ENCODE data around the gene BCL2L2. TPM values are rescaled to one million over a fixed set of nuclear protein-coding genes. Genes with fewer than 3 reads are reported as not detected.

Gene BCL2L2
- total and polyA plus RNA-seq, 10 of the 15 experiments (the other 5 are each of a cell fraction or from before 2014, with no cell fraction given), result 1.4 to 14.7 (median 7.1) TPM

- TF ChIP-seq E2F8 (IDR thresholded peaks at IDR 0.05; ENCODE audit: low read depth, partially characterized antibody) (peak; percentile 49), MYB (IDR thresholded peaks at IDR 0.05; ENCODE audit: borderline replicate concordance, low read depth, low read length) (no peak), ASH2L (IDR thresholded peaks at IDR 0.05; ENCODE audit: borderline replicate concordance, low read depth) (no peak), IKZF2 (IDR thresholded peaks at IDR 0.05) (peak in 1 of 2 experiments; percentile 15; a peak in 2 of 4 replicates), ZSCAN29 (IDR thresholded peaks at IDR 0.05) (no peak), PKNOX1 (IDR thresholded peaks at IDR 0.05) (peak; percentile 100), NR2F1 (conservative IDR thresholded peaks at IDR 0.05) (peak; percentile 88), IRF4 (IDR thresholded peaks at IDR 0.05; ENCODE audit: low read depth, low read length) (peak; percentile 27; the same call in 1 of the 2 replicates), ZNF24 (IDR thresholded peaks at IDR 0.05) (no peak), PRDM15 (CRISPR knock-in tag; IDR thresholded peaks at IDR 0.05) (peak; percentile 68; the same call in 1 of the 2 replicates), ATF7 (IDR thresholded peaks at IDR 0.05; ENCODE audit: low read depth) (peak; percentile 90), FOS (IDR thresholded peaks at IDR 0.05; ENCODE audit: borderline replicate concordance, extremely low read depth, insufficient read length) (peak; percentile 93), SUPT20H (IDR thresholded peaks at IDR 0.05; ENCODE audit: borderline replicate concordance, control insufficient read depth, low read depth, low read length) (no peak), SREBF2 (IDR thresholded peaks at IDR 0.05; ENCODE audit: low read length) (no peak), IRF5 (IDR thresholded peaks at IDR 0.05; ENCODE audit: borderline replicate concordance) (no peak), FOXM1 (IDR thresholded peaks at IDR 0.05; ENCODE audit: low read depth, low read length) (no peak), SKIL (IDR thresholded peaks at IDR 0.05; ENCODE audit: low read depth, poor library complexity, severe bottlenecking) (peak; percentile 88)
Measured at GRCh38 chr14:23320584-23321571, 14.2 kb downstream of the BCL2L2 start, which contains the start of gene PABPN1 (continued).

Measured in GM12878 (cell line).